Endometrial microvascular endothelial cells (primary cell): ENCODE data around the gene RNF180. TPM values are rescaled to one million over a fixed set of nuclear protein-coding genes. Genes with fewer than 3 reads are reported as not detected.

ENCODE experiments used
- in situ Hi-C: cut with HindIII; loops from 2 replicates; pipeline ENCODE4 v1.10.0; 2017; ENCODE audit warnings: low sequenced_read_pairs, low pct_unique_long_range_greater_than_20kb; ENCODE audit errors: inconsistent ontology term
- total RNA-seq: library from RNA; depleted of rRNA; stranded (reverse); fragments of >200 nt; gene quantifications from one replicate; pipeline ENCODE4 v1.2.3, GENCODE V29; 2015; ENCODE audit errors: inconsistent ontology term

Gene RNF180, protein sequence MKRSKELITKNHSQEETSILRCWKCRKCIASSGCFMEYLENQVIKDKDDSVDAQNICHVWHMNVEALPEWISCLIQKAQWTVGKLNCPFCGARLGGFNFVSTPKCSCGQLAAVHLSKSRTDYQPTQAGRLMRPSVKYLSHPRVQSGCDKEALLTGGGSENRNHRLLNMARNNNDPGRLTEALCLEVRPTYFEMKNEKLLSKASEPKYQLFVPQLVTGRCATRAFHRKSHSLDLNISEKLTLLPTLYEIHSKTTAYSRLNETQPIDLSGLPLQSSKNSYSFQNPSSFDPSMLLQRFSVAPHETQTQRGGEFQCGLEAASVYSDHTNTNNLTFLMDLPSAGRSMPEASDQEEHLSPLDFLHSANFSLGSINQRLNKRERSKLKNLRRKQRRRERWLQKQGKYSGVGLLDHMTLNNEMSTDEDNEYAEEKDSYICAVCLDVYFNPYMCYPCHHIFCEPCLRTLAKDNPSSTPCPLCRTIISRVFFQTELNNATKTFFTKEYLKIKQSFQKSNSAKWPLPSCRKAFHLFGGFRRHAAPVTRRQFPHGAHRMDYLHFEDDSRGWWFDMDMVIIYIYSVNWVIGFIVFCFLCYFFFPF
- 1.7 TPM for total RNA-seq

DNA sequence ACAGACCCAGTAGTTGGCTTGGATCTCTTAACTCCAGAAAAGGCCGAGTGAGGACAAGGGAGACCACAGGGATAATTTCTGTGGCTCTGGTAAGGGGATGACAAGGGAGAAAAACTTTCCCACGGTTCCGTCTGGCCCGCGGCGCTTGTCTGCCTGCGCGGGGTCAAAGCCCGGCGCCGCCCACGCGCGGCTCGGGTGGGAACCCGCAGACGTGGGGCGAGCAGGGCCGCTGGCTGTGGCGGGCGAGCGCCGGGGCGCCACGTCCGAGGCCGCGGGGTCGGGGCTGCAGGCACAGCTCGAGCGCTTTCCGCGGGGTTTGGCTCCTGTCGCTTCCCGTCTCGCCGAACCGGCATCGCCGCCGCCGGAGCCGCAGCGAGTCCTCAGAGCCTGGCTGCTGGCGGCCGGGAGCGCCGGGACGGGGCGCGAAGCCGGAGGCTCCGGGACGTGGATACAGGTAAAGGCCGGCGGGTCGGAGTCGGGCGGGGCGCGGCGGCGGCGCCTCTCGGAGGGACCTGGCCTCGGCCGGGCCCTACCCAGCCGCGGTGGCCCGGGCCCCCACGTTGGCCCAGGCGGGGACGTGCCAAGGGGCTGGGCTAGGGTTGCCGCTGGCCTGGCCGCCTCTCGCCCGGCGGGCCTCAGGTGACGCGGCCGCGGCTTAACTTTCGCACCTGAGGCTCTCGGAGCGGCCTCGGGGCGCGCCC lies at the start of gene RNF180:
Gene RNF180, plus strand, starts transcription at position 344 of the 701 bp plus-strand sequence. CDS start 34,965 bp downstream, outside the sequence.
- in situ Hi-C loops = no loop called here

- in situ Hi-C loops = no loop called here
Observed at GRCh38 chr5:64125521-64125920, 40.1 kb upstream of the RNF180 start.

DNA sequence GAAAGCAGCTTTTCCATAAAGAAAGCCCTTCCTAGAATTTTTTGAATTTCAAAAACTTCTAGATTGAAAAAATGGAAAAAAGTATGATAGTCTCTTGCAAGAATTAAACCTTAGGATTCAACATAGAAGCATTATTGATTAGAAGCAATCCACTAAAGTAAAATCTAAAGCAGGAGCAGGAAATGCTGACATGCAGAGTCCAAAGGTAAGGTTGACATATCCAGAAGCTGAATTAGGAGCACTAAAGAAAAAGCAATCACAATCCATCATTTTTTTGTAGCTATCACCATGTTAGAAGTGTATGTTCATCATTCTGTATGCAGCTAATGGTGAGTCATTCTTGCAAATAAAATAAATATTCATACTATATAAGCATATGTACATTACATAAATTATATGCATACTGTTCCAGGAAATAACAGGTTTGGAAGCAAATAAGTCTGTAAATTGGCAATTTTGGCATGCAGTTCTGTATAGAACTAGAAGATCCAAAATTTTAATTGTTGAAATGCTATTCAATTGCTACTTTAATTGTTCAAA lies 39.4 kb upstream of the RNF180 start:
- in situ Hi-C loops = no loop called here

- in situ Hi-C loops = no loop called here
Observed at GRCh38 chr5:64140018-64140417, 25.6 kb upstream of the RNF180 start.

DNA sequence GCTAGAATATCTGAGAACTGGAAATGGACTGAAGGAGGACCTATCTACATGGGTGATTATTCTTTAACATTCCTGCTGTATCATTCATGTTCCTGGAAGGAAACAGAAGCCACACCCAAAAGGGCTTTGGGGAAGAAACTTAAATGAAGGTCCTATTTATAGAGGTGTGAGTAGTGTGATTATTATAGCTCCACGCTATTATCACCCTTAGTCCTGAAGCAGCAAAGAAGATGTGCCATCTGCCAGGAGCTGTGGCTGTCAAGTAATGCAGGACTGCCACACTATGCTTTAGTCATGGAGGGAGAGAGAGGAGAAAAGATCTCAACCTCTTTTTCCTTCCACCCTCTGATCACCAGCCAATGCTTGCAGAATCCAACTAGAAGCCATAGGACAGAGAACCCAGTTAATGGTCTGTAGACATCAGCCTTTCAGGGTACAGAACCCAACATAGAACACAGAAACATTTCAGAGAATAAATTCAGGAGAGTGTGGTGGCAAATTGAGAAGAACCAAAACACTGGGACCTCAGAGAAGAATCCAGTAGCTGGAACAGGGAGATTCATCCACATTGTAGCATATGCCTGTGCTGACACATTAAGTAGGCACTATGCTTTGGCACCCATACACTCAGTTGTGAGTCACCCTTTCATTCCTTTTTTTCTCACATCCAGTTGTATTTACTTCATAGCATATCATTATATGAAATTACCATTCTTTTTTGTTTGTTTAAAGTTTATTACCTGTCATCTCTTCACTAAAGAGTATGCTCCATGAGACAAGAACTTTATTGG lies 21.0 kb upstream of the RNF180 start:
- in situ Hi-C loops = no loop called here

DNA sequence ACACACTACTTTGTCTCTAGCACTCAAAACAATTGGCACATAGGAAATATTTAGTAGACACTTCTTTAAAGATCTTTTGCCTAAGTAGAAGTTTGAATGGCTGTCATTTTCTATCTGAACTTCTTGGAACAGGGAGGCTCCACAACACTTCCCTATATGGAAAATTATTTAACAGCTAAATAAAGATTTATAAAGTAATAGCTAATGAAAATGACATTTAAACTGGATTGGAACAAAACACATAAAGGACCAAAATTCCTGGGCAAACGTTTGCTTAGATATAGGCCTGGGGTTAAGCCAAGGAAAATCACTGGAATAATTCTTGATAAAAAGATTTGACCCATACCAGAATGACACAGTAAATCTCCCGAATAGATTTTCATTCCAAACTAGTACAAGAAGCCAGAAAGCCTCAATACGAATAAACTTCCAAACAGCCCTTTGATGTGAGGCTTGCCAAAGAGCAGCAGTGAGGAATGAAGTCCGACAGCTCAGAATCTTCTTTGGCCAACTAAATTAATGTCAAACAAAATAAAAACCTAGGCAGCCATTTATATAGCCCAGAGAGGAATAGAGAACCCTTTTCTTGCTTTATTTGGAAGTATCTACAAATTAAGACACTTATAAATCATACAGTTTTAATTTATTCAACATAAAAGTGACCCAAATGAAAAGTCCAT lies 20.3 kb upstream of the RNF180 start:
- in situ Hi-C loops = no loop called here

GRCh38 chr5:64147379-64147778 lies 18.3 kb upstream of the RNF180 start:
- in situ Hi-C loops = no loop called here

DNA sequence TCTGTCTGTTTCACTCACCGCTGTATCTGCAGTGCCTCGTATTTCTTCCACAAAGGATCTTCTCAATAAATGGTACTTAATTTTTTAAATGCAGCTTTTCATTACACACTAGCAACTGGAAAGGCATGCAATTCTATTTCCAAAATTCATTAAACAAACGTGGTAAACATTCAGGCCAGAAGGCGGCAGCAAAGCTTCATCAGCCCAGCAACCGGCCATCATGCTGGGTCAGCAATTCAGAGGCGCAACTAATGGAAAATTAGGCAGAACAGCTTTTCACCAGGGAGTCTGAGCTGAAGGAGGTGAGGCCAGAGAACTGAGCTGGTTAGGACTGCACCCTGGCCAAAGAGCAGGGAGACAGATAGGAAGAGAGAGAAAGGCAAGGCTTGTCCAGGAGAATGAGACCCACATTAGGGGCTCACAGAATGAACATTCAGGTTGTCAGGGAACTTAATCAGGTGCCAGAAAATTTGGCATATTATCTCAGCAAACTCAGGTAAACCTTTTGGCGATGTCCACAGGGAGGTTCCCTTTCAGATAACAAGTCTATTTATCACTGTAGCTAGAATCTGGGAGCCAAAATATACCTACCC lies 17.7 kb upstream of the RNF180 start:
- in situ Hi-C loops = no loop called here

DNA sequence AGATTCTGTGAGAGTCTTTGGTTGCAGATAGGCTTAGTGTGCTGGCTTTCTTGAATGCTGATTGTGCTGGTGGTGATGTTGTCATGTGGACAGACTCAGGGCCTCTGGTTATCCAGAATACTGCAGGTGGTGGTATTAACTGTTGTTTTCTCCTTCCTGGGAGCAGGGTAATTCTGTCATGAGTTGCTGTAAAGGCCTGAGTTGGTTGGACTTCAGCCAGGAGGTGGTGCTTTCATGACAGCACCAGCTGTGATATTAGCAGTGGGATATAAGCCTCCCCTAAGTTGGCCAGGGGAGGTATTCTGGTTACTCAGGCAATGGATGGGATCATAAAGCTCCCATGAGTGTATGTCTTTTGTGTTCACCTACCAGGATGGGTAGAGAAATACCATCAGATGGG lies 16.4 kb upstream of the RNF180 start:
- in situ Hi-C loops = no loop called here

DNA sequence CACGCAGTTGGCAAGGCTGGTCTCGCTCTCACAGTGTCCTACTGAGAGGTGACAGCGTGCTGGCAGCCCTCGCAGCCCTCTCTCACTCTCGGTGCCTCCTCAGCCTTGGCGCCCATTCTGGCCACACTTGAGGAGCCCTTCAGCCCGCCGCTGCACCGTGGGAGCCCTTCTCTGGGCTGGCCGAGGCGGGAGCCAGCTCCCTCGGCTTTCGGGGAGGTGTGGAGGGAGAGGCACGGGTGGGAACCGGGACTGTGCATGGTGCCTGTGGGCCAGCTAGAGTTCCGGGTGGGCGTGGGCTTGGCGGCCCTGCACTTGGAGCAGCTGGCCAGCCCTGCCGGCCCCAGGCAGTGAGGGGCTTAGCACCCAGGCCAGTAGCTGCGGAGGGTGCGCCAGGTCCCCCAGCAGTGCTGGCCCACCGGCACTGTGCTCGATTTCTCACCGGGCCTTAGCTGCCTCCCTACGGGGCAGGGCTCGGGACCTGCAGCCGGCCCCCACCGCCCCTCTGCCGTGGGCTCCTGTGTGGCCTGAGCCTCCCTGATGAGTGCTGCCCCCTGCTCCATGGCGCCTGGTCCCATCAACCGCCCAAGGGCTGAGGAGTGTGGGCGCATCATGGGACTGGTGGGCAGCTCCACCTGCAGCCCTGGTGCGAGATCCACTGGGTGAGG lies 15.7 kb upstream of the RNF180 start:
- in situ Hi-C loops = no loop called here

DNA sequence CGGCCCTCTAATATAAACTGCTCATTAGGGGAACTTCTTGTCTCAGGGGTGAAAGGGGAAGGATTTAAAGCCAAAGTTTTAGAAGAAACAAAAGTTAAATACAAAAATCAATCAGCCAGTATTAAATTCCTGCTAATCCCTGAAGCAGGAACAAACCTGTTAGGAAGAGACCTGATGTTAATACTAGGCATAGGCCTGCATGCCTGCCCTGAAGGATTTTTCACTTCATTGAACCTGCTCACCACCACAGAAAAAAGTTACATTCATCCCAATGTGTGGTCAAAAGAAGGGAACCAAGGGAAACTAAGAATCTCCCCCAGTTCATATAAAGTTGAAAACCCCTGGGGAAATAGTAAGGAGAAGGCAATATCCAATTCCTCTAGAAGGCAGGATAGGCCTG lies 9.4 kb upstream of the RNF180 start:
- in situ Hi-C loops = no loop called here

GRCh38 chr5:64158827-64159226 lies 6.8 kb upstream of the RNF180 start:
- in situ Hi-C loops = no loop called here

DNA sequence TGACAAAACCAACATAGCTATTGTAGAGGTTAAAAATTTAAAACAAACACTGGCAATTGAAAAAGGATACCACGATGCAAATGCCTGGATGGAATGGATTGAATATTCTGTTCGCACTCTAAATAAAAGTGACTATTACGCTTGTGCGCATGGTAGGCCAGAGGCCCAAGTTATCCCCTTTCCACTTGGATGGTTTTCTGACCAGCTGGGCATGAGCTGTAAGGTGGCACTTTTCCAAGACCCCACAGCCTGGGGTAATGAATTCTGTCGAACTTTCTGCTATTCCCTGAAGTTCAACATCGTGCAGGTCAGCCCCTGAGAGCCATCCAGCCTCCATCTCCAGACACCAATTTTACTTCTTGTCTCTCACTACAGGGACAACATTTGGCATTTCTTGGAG lies 5.4 kb upstream of the RNF180 start:
- in situ Hi-C loops = no loop called here

- in situ Hi-C loops = no loop called here
Observed at GRCh38 chr5:64161420-64161819, 4.2 kb upstream of the RNF180 start.

DNA sequence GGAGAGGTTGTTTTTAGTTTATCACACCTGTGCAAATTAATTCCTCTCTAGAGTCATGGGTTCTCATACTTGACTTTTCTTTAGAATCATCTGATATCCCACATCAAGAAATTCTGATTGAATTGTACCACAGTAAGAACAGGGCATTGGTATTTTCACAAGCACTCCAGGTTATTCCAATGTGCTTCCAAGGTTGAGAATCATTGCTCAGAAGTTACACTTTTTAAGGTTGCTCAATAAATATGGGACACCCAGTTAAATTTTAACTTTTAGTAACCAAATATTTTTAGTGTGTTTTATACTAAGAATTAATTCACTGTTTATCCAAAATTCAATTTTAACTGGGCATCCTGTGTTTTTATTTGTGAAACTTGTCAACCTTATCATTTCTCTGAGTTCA lies 2.5 kb upstream of the RNF180 start:
- in situ Hi-C loops = no loop called here

DNA sequence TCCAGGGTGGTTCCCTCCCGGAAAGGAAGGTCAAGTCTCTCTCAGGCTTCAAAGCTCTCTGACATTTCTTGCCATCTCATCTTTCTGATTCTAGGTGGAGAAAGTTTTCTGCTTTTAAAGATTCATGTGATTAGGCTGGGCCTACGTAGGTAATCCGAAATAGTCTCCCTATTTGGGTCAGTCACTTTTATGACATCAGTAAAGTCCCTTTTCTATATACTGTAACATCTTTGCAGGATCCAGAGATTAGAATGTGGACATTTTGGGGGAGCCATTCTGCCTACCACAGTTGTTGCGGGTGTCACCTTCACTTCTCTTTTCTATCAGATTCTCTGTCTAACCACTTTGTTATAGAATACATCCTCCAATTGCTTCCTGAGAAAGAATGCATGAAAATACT lies 1.9 kb upstream of the RNF180 start:
- in situ Hi-C loops = no loop called here

GRCh38 chr5:64164166-64164565 lies 1.5 kb upstream of the RNF180 start:
- in situ Hi-C loops = no loop called here

GRCh38 chr5:64165160-64165499 lies 513 bp upstream of the RNF180 start:
- in situ Hi-C loops = no loop called here
